ENCODE measurements around the gene SAXO1.
"Not testable (repeated sequence)": the region's sequence is repeated elsewhere in the genome, so short reads cannot be mapped to it uniquely, and the experiment has no call there.

Gene SAXO1

DNA sequence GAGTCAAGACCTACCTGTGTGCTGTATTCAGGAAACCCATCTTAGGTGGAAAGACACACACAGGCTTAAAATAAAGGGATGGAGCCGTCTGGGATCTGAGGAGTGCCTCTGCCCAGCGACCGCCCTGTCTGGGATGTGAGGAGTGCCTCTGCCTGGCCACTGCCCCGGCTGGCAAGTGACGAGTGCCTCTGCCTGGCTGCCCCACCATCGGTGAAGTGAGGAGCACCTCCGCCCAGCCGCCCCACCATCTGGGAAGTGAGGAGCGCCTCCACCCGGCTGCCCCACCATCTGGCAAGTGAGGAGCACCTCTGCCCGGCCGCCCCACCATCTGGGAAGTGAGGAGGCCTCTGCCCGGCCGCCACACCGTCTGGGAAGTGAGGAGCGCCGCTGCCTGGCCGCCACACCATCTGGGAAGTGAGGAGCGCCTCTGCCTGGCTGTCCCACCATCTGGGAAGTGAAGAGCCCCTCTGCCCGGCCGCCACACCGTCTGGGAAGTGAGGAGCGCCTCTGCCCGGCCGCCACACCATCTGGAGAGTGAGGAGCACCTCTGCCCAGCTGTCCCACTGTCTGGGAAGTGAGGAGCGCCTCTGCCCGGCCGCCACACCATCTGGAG lies 33.7 kb downstream of the SAXO1 start:
- DNase-seq: no peak

GRCh38 chr9:18997151-18997550 lies 35.9 kb downstream of the SAXO1 start:
- no peak for DNase-seq

- no peak for DNase-seq
Observed at GRCh38 chr9:18996211-18996610, 36.8 kb downstream of the SAXO1 start.

DNA sequence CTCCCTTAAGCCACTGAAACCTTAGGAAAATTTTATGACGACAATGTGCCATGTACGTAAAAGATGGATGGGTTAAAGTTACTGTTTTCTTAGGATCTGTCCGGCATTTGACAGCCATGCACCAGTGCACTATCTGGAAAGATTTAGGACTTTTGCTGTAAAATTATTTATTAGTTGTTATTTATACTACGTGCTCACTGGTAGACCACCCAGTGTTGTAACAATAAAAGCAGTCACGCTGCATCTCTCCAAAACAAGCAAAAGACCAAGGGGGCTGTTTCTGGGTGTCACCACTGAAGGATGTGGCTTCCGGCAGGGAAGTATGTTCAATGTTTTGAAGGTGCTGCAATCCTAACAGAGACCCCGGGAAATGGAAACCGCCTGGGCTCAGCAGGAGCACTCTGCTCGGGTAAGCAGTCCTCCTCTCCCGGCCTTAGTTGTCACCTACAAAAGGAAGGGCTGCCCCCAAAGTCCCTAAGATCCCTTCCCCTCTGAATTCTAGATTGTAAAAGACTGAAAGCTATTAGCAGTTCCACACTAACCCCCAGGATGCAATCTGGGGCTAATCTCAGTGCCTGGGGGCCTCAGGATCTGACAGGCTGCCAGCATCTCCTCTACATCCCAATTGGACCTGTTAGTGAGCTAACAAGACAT lies 38.6 kb downstream of the SAXO1 start:
- no peak for DNase-seq

GRCh38 chr9:18991197-18991596 lies 41.8 kb downstream of the SAXO1 start:
- not testable (repeated sequence) for DNase-seq

DNA sequence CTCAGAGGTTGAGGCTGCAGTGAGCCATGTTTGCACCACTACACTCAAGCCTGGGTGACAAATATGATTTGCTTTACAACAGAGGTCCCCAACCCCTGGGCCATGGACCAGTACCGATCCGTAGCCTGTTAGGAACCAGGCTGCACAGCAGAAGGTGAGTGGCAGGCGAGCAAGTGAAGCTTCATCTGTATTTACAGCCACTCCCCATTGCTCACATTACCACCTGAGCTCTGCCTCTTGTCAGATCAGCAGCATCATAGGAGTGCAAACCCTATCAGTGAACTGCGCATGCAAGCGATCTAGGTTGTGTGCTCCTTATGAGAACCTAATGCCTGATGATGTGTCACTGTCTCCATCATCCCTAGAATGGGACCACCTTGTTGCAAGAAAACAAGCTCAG lies 42.5 kb downstream of the SAXO1 start:
- no peak for DNase-seq

DNA sequence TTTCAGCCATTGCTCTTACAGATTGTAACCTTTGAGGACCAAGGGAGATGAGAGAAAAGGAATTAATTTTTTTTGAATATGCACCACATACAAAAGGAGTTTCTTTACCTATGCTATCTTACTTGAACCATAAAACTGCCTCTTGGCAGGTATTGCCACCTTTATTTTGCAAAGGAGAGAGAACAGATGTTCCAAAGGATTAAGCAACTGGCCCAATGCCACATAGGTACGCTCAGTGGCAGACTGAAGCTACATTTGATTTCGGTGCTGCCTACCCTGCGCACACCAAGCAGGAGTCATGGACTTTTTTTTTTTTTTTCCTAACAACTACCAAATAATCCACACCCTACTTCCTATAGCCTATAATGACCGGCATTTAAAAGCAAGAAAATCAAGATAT lies 43.1 kb downstream of the SAXO1 start:
- no peak for DNase-seq

DNA sequence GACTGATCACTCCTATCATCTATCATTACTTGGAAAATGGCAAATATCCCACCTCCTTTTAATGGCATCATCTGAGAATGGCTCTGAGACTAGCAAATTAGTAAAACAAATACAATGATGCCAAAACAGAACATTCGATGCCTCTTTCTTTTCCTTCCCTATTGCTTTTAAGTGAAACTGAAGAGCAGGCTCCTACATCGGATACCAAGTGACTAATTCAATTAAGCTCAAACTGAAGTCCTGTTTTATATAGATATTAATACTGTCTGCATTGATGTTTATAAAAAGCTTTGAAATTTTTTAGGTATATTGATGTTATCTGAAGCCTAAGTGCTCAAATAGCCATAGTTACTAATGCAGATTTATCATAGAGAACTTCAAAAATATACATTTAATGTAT lies 43.9 kb downstream of the SAXO1 start:
- DNase-seq: no peak

DNA sequence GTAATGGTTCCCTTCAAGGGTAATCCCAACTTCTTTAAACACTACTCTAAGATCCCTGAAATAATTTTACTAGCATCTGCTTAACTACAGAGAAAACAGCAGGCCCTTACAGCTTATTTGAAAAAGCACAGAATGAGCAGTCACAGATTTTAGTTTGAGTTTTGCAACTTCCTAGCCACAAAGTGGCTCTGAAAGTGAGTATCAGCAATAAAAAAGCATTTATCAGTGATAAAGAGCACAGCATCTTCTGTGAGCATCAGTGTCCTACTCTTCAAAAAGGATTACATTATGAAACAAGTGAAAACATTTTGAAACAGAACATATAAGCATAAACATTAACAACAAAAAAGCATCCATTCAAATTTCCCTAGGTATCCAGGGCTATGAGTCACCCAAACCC lies 45.0 kb downstream of the SAXO1 start:
- DNase-seq: no peak

- DNase-seq: no peak
Observed at GRCh38 chr9:18985996-18986395, 47.0 kb downstream of the SAXO1 start.

GRCh38 chr9:18985464-18985951 lies 47.5 kb downstream of the SAXO1 start:
- no peak for DNase-seq

- DNase-seq: no peak
Observed at GRCh38 chr9:18982262-18982620, 50.8 kb downstream of the SAXO1 start.

DNA sequence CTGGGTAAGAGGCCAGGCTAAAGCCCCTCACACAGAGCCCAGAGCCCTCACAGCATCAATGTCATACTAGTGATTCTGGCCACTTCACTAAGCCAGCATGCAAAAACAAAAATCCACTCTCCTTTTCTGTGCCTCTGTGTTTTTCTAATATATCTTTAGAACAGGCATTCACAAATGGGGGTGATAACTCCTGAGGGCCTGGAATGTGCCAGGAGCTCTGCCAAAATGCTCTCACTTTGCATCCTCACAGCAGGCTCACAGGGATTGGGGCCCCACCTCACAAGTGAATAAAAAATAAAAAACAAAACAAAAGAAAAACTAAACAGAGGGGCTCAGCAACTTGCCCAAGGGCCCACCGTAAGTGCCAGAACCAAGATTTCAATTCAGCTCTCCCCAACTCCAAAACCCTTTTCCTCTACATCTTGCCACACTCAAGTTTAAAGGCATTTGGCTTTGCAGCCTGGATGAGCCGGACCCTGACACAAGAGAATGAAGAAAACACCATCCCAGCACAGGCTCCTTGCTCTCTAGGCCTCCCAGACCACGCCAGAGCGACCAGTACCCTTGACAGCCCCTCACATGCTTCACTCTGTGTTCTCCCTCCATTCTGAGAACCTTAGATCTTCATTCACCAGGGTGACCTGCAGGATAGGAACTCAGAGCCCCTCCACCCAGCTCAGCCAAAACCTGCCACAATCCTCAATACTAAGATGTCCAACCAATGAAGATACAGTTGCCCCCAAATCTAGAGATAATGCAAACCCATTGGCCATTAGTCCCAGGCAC lies 51.3 kb downstream of the SAXO1 start:
- DNase-seq: no peak

DNA sequence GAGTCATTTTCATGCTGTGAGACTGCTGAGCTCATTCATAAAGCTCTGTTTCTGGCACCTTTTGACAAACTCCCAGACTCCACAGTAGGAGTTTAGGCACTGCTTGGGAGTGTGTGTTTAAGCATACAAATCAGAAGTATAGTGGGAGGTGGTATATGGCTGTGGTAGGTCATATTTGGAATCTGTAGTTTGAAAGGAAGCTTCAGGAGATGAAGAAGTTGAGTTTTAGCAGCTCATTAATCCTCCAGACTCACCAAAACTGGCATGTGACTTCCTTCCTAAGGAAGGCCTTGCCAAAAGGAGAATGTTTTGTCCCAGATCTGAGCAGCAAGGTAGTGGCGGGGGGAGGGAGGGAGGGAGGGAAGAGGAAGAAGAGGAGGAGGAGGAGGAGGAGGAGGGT lies 52.8 kb downstream of the SAXO1 start:
- no peak for DNase-seq

DNA sequence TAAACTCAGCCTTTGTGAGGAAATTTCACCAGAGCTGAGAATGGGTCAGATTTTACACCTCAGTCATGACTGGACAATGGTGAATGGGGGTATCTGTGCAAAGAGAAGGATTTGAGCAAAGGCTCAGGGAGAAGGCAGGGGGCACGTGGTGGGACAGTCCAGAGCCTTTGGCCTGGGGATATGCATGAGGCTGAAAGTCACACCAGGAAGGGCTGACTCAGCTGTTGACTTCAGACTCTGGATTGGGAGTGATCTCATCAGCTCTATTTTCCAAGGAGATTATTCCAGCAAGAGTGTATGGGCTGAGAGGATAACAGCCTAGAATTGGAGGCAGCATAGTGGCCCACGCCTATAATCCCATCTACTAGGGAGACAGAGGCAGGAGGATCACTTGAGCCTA lies 53.6 kb downstream of the SAXO1 start:
- no peak for DNase-seq

GRCh38 chr9:18978188-18978587 lies 54.8 kb downstream of the SAXO1 start:
- DNase-seq: no peak

- DNase-seq: no peak
Observed at GRCh38 chr9:18976709-18977531, 56.1 kb downstream of the SAXO1 start.

DNA sequence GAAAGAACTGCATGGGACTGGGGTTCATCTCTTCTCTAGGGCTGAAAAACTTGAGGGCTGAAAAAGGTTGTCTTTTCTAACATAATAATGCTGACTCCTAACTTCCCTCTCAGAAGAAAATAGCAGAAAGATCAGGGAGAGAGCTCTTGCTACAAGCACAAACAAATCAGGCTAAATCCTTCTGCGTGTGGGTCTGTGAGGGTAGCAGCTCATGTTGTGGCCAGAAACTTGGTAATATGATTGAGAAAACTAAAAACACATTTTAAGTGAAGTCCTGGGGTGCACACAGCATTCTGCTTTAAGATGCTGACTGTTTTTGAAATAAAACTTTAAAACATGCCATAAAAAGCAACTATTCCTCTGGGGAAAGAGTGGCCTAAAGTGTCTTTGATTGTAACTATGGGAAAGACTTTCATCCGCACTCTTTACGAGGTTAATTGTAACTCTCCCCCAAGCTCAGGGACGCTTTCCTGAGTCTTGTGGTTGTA lies 56.7 kb downstream of the SAXO1 start:
- no peak for DNase-seq

GRCh38 chr9:18973348-18973747 lies 59.7 kb downstream of the SAXO1 start:
- DNase-seq: no peak

DNA sequence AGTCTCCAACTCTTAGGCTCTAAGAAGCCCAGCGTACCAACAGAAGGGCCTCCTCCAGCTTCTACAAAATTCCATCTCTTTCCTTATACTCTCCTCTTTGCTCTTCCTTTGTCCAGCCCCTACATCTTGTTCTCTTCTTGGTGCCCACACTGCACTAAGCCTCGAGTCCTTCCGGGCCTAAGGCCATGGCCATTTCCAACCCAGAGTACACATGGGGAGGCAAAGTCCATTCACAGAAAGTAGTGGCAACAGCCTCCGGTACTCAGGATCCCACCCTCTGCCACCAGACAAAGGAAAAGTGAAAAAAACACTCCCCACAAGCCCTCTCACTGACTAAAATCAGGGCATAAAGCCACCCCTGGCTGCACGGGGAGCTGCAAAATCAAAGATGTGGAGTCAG lies 60.3 kb downstream of the SAXO1 start:
- no peak for DNase-seq

DNA sequence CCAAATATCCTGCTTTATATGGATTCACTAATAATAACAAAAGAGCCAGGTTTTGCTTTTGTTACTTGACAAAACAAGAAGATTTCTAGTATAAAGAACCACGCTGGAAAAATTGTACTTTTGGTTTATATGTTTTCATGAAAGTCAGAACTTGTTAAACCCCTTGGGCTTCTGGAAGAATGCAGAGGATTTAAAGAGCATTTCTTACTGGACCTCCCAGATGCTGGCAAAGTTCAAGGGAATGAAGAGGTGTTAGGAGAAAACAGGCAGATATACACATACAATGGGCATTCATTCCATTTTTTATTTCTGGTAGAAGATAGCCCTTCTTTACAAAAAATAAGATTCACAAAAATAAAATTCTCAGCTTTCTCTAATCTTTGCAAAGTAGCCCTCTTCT lies 61.1 kb downstream of the SAXO1 start:
- no peak for DNase-seq

- DNase-seq: no peak
Observed at GRCh38 chr9:18971404-18971803, 61.6 kb downstream of the SAXO1 start.

DNA sequence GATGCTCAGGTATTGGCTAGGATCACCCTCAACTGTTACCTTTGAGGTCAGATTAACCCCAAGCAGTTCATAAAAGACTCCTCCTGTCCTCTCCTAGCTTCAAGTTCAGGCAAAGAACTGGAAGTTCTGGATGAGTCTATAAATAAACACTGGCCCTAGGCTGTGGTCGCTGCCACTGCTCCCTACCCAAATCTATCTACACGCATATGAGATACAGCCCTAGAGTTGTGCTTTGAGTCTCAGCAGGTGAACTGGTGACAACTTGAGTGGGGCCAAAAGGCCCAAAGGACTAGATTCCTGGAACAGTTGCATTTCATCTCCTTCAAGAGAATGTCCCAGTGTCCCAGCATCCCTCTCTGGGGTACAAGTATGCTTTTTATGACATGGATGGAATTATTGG lies 62.6 kb downstream of the SAXO1 start:
- DNase-seq: no peak
